Cardiac septum (tissue), 1 donor: Measurements from ENCODE around the gene SLC39A9. TPM values are rescaled to one million over a fixed set of nuclear protein-coding genes. Genes with fewer than 3 reads are reported as not detected.
A peak's percentile ranks its signal among the peaks of the same experiment; 100 is the strongest.

Source experiments
- DNase-seq: peaks from one replicate; pipeline ENCODE4 v3.0.0-alpha.2; 2020; ENCODE audit warnings: low spot score
- intact Hi-C: fragments of 100-400 bp; cut with DNase I; formaldehyde crosslinking; loops from one replicate; pipeline ENCODE4 v1.14.0; 2022
- long read RNA-seq: library from polyadenylated mRNA; unstranded; transcript quantifications from one replicate; pipeline ENCODE4 v2.0.0, GENCODE V29; 2021
- total RNA-seq: library from RNA; stranded (reverse); fragmentation: NEBNext Ultra II Directional; extraction: Animal tissue kit (Norgen Biotek cat#: 25700); gene quantifications from one replicate; pipeline ENCODE4 v1.2.1, GENCODE V29; 2021
- donor health status: DM: no; HTN: no; CAD: no.

SLC39A9 gene, protein sequence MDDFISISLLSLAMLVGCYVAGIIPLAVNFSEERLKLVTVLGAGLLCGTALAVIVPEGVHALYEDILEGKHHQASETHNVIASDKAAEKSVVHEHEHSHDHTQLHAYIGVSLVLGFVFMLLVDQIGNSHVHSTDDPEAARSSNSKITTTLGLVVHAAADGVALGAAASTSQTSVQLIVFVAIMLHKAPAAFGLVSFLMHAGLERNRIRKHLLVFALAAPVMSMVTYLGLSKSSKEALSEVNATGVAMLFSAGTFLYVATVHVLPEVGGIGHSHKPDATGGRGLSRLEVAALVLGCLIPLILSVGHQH
- total RNA-seq = 24.4 TPM
- long read RNA-seq, full-length matches to known transcripts = 5 of 9 reads
- long read RNA-seq, partial matches to known transcripts = 1 of 9 reads
- long read RNA-seq, other reads (novel, unspliced or antisense) = 3 of 9 reads

DNA sequence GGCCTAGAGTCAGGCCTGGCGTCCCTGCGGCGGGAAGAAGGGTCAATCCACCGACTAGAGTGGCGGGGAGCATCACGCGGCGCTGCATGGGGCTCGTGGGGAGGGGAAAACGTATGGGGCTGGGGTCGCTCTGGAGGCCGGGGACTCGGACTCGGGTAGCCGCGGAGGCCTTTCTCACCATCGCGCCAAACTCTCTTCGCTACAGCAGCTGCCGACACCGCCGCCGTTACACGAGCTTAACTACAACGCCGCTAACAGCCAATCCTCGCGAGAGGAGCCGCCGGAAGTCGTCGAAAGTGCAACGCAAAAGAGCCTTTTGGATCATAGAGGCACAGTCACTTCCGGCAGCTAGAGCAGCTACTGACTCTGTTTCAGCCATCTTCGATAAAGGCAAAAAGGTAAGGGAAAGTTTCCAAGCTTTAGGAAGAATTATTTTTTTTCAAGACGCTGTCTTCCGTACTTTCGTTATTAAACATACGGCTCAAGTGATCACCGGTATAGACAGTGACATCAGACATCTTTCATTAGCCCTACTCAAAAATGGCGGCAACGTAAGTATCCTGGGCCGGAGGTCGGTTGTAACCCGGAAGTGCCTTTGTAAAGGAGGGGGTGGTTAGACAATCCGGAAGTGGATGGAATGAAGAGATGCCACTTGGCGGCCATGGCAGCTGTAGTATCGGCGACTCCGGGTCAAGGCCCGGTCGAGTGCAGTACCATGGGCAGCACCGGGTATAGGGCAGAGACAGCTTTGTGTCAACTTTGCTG, at the start of gene SLC39A9, which contains the start of gene ERH:
Gene SLC39A9, plus strand, starts transcription at position 640 of the 765 bp plus-strand sequence. CDS start 678 bp downstream, outside the sequence.
Gene ERH, minus strand, starts transcription at position 247 of the 765 bp plus-strand sequence. Its CDS starts 66 bp downstream, at position 181.
- intact Hi-C loops = no loop called here
- peak; percentile 98 for DNase-seq

- no peak for DNase-seq
- intact Hi-C loops = loop anchor here (5.0 kb wide), 1 partner anchor 87 kb away; the partner anchor contains the start of gene GALNT16
Measured at GRCh38 chr14:69349091-69349777, 49.3 kb upstream of the SLC39A9 start.

- intact Hi-C loops = no loop called here
- no peak for DNase-seq
Measured at GRCh38 chr14:69350892-69351291, 47.6 kb upstream of the SLC39A9 start.

GRCh38 chr14:69351385-69351784, 47.1 kb upstream of the SLC39A9 start:
- intact Hi-C loops = no loop called here

GRCh38 chr14:69351911-69352310, 46.6 kb upstream of the SLC39A9 start:
- intact Hi-C loops = no loop called here
- DNase-seq = no peak

More at GRCh38 chr14:69351385-69351784, 47.1 kb upstream of the SLC39A9 start:
- DNase-seq = no peak

DNA sequence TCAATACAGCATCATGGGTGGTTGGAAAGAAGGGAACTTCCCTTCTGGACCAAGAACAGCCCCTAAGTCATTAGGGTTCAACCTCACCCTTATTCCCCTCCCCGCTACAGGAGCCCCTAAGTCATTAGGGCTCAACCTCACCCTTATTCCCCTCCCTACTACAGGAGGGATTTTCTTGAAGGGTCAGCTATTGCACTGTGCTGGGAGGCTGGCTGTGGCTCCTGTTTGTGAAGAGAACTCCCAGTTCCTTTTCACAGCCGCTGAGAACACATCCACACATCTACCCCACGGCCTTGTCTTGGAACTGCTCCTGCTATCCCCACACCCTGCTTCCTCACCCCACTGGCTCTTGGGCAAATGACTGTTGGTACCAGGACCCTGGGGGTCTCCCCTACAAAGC, 45.3 kb upstream of the SLC39A9 start:
- intact Hi-C loops = no loop called here
- no peak for DNase-seq

GRCh38 chr14:69354383-69355153, 43.9 kb upstream of the SLC39A9 start:
- DNase-seq = no peak
- intact Hi-C loops = no loop called here

- intact Hi-C loops = no loop called here
- DNase-seq = no peak
Measured at GRCh38 chr14:69355154-69355597, 43.3 kb upstream of the SLC39A9 start.

- intact Hi-C loops = no loop called here
Measured at GRCh38 chr14:69355607-69356281, 42.7 kb upstream of the SLC39A9 start.

DNA sequence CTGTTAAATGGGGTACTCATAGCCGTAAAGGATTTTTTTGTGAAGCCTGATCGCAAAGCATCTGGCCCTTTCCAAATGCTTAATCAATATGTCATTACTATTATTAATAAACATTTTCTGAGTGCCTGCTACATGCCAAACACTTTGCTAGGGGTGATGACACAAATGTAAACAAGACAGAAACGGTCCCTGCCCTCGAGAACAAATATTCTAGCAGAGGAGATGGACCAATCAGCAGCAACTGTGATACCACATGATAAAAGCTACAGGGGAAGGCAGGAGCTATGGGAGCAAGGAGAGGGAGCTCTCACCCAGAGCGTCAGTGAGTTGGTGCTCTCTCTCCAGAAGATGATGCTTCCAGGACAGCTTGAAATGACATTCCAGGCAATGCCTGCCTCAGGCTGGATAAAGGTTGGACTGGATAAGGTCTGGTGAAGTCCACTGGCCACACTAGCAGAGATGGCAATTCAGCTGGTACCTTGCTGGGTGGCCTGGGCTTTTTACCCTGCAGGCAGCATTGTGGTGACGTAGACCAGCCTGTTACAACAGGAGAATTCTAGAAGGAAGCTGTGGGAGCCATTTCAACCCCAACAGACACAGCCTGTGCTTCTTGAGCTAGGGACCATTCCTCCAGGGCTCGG, 41.5 kb upstream of the SLC39A9 start:
- no peak for DNase-seq
- intact Hi-C loops = no loop called here

More at GRCh38 chr14:69355607-69356281, 42.7 kb upstream of the SLC39A9 start:
- no peak for DNase-seq

GRCh38 chr14:69357544-69358200, 40.8 kb upstream of the SLC39A9 start:
- intact Hi-C loops = no loop called here
- DNase-seq = no peak

DNA sequence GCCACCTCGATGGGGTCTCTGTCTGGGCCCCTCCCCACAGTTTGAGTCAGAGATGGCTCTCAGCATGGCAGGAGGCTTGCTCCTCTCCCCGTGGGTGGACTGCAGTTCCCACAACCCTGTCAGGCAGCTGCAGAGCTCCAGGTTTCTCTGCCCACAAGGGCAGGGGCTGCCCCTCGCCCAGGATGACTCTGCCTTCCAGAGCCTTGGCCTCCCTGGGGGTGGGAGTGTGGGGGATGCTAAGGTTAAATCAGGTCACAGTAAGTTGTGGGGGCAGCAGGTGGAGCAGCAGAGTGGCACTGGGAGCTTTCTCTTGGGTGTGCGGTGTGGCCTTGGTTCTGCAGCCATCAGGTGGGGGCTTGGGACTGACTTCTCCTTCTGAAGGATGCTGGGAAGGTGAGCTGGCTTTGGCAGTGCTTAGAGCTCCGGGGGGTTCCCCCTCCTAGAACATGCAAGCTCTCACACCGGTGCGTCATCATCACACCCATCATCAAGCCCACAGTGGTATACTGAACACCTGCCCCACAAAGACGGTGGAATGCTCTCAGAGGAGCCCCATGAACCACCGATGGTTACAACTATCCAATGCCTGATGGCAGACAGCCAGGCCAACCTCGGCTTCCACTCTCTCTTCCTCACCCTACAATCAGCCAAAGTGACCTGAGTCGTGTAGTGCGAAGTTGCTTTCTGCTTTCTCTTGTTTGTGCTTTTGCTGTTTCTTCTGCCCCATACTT, 40.1 kb upstream of the SLC39A9 start:
- DNase-seq = no peak
- intact Hi-C loops = no loop called here

- intact Hi-C loops = no loop called here
- DNase-seq = no peak
Measured at GRCh38 chr14:69358966-69359365, 39.5 kb upstream of the SLC39A9 start.

DNA sequence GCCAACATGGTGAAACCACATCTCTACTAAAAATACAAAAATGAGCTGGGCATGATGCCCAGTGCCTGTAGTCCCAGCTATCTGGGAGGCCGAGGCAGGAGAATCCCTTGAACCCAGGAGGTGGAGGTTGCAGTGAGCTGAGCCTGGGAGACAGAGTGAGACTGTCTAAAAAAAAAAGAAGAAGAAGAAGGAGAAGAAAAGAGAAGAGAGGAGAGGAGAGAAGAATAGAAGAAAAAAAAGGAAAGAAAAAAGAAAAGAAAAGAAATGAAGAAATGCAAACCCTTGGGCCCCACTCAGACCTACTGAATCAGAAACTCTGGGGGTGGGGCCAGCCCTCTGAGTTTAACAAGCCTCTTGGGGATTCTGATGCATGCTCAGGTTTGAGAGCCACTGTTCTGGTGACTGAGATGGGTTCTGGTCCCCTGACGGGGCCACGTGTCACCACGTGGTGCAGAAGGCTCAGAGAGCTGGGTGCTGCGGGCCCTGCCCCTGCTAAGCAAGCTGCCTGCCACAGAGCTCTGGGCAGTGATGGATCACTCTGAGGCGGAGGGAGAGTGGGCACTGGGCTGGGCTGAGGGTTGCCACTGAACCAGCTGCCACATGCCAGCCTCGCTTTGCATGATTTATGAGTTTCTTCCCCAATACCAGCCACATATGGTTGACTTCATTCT, 37.9 kb upstream of the SLC39A9 start:
- no peak for DNase-seq
- intact Hi-C loops = loop anchor here (5.0 kb wide), 1 partner anchor 118 kb away; no protein-coding TSS in a partner anchor

DNA sequence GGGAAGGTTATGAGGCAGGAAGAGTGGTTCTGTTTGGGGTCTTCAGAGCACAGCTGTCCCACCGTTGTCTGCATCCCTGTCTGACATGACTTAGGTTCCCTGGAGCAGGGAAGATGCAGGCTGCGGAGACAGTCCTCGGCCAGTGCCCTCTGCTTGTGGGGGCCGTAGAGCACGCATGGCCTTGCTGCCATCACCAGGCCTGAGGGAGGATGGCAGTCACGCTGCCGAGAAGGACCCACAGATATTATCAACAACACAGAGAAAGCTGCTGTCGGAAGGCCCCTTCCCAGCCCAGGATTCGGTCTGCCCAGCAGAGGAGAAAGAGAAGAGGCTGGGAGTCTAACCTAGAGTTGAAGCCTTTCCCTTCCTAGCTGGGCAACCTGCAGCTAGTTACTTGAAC, 35.4 kb upstream of the SLC39A9 start:
- intact Hi-C loops = loop anchor here (5.0 kb wide), 1 partner anchor 121 kb away; no protein-coding TSS in a partner anchor
- no peak for DNase-seq

- intact Hi-C loops = loop anchor here (5.0 kb wide), 1 partner anchor 122 kb away; no protein-coding TSS in a partner anchor
Measured at GRCh38 chr14:69363964-69364363, 34.5 kb upstream of the SLC39A9 start.

More at GRCh38 chr14:69363964-69364363, 34.5 kb upstream of the SLC39A9 start:
- DNase-seq = no peak
